ENCODE results near the gene PLCB1. TPM values are rescaled to one million over a fixed set of nuclear protein-coding genes. Genes with fewer than 3 reads are reported as not detected.
"Not testable (repeated sequence)": the region's sequence is repeated elsewhere in the genome, so short reads cannot be mapped to it uniquely, and the experiment has no call there.

PLCB1 gene
- total RNA-seq, 1 experiment from 2014 or later = 6.8 TPM

DNA sequence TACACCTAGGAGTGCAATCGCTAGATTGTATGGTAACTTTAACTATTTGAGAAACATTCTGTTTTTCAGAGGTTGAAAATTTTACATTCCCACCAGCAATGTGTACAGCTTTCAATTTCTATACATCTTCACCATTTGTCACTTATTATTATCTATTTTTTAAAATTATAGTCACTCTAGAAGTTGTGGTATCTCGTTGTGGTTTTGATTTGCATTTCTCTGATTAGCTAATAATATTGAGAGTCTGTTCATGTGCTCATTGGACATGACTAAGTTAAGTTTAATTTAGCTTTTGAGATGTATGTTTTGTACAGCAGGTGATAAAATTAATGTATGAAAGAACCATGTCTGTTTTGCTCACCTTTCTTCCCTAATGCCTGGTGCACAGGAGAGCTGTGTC is 34.8 kb upstream of the PLCB1 start:
- no peak for TF ChIP-seq EZH2 (IDR thresholded peaks at IDR 0.05; ENCODE audit: borderline replicate concordance, low read depth, low read length, poor library complexity, severe bottlenecking)
- TF ChIP-seq, protein P1, sequence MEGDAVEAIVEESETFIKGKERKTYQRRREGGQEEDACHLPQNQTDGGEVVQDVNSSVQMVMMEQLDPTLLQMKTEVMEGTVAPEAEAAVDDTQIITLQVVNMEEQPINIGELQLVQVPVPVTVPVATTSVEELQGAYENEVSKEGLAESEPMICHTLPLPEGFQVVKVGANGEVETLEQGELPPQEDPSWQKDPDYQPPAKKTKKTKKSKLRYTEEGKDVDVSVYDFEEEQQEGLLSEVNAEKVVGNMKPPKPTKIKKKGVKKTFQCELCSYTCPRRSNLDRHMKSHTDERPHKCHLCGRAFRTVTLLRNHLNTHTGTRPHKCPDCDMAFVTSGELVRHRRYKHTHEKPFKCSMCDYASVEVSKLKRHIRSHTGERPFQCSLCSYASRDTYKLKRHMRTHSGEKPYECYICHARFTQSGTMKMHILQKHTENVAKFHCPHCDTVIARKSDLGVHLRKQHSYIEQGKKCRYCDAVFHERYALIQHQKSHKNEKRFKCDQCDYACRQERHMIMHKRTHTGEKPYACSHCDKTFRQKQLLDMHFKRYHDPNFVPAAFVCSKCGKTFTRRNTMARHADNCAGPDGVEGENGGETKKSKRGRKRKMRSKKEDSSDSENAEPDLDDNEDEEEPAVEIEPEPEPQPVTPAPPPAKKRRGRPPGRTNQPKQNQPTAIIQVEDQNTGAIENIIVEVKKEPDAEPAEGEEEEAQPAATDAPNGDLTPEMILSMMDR (conservative IDR thresholded peaks at IDR 0.05; ENCODE audit: low read depth, low read length) = no peak
- intact Hi-C loops (cut with micrococcal nuclease; ENCODE audit: unreplicated experiment) = no loop called here
- no peaks in the 10 kb centered on the region for H3K9me3 ChIP-seq (ENCODE audit: low read depth, low read length, poor library complexity, severe bottlenecking)
- CTCF ChIA-PET = no interaction called here
- DNase-seq (ENCODE audit: low spot score) = no peak
- H3K4me3 ChIP-seq (ENCODE audit: low read depth, low read length, poor library complexity, severe bottlenecking) = no peak overlapping the region
- H3K36me3 ChIP-seq (ENCODE audit: insufficient read depth, low read length, poor library complexity, severe bottlenecking) = no peaks in the 10 kb centered on the region
- POLR2A ChIA-PET (ENCODE audit: low non-redundant PET) = no interaction called here
- H3K27ac ChIP-seq (ENCODE audit: low read depth, low read length, poor library complexity, severe bottlenecking) = no peak overlapping the region
- H3K4me1 ChIP-seq (ENCODE audit: insufficient read depth, low read length, poor library complexity, severe bottlenecking) = peaks cover 11% of the 10 kb centered on the region
- H3K27me3 ChIP-seq (replicated peaks; ENCODE audit: insufficient read depth, low read depth, low read length, poor library complexity) = no peaks in the 10 kb centered on the region
- no TSS peak for BruUV-seq (replicated peaks)

DNA sequence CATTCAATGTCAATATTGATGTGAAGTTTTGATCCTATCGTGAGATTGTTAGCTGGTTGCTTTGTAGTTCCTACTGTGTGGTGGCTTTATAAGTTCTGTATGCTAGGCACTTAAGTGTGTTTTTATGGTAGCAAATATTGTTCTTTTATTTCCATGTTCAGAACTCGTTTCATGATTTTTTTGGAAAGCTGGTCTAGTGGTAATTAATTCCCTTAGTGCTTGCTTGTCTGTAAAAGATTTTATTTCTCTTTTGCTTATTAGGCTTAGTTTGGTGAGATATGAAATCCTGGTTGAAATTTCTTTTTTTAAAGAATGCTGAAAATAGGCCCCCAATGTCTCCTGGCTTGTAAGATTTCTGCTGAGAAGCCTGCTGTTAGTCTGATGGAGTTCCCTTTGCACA is 27.8 kb upstream of the PLCB1 start:
- ChIA-PET CTCF (no interaction called here), POLR2A (ENCODE audit: low non-redundant PET) (no interaction called here)
- TF ChIP-seq, protein P1 (conservative IDR thresholded peaks at IDR 0.05; ENCODE audit: low read depth, low read length) = no peak
- TF ChIP-seq EZH2 (IDR thresholded peaks at IDR 0.05; ENCODE audit: borderline replicate concordance, low read depth, low read length, poor library complexity, severe bottlenecking) = no peak
- Histone ChIP-seq H3K36me3 (ENCODE audit: insufficient read depth, low read length, poor library complexity, severe bottlenecking) (no peaks in the 10 kb centered on the region), H3K4me1 (ENCODE audit: insufficient read depth, low read length, poor library complexity, severe bottlenecking) (no peaks in the 10 kb centered on the region), H3K9me3 (ENCODE audit: low read depth, low read length, poor library complexity, severe bottlenecking) (peaks cover 11% of the 10 kb centered on the region), H3K27ac (ENCODE audit: low read depth, low read length, poor library complexity, severe bottlenecking) (no peak overlapping the region), H3K27me3 (replicated peaks; ENCODE audit: insufficient read depth, low read depth, low read length, poor library complexity) (no peaks in the 10 kb centered on the region), H3K4me3 (ENCODE audit: low read depth, low read length, poor library complexity, severe bottlenecking) (no peak overlapping the region)
- no TSS peak for BruUV-seq (replicated peaks)
- DNase-seq (ENCODE audit: low spot score) = no peak
- intact Hi-C loops (cut with micrococcal nuclease; ENCODE audit: unreplicated experiment) = no loop called here

DNA sequence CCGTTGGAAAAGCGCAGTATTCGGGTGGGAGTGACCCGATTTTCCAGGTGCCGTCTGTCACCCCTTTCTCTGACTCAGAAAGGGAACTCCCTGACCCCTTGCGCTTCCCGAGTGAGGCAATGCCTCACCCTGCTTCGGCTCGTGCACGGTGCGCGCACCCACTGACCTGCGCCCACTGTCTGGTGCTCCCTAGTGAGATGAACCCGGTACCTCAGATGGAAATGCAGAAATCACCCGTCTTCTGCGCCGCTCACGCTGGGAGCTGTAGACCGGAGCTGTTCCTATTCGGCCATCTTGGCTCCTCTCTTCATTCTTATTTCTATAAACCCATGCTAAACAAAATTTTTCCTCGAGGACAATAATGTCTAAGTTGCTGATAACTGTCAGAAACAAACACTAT is 17.5 kb upstream of the PLCB1 start:
- peaks cover 19% of the 10 kb centered on the region for H3K4me1 ChIP-seq (ENCODE audit: insufficient read depth, low read length, poor library complexity, severe bottlenecking)
- H3K36me3 ChIP-seq (ENCODE audit: insufficient read depth, low read length, poor library complexity, severe bottlenecking); POLR2A ChIA-PET (ENCODE audit: low non-redundant PET); H3K9me3 ChIP-seq (ENCODE audit: low read depth, low read length, poor library complexity, severe bottlenecking); intact Hi-C loops (cut with micrococcal nuclease; ENCODE audit: unreplicated experiment); DNase-seq (ENCODE audit: low spot score); H3K27me3 ChIP-seq (replicated peaks; ENCODE audit: insufficient read depth, low read depth, low read length, poor library complexity); H3K4me3 ChIP-seq (ENCODE audit: low read depth, low read length, poor library complexity, severe bottlenecking); BruUV-seq (replicated peaks); CTCF ChIA-PET; H3K27ac ChIP-seq (ENCODE audit: low read depth, low read length, poor library complexity, severe bottlenecking): not testable (repeated sequence)

DNA sequence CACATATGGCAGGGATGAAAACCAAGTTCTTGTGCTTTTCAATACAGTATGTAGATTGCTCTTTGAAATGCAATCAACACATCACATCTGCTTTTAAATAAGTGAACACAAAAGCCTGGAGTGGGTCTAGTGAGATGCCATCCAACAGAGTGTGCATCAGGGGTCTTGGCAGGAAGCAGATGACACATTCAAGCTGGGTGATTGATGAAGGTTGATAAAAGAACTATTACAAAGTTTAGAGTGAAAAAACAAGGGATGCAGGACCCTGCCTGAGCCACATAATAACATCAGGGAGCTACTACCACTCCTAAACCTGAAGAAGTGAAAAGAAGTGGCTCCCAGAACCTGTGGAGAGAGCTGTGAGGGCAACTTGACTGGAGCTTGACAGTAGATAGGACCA is 16.6 kb upstream of the PLCB1 start:
- no peaks in the 10 kb centered on the region for H3K27me3 ChIP-seq (replicated peaks; ENCODE audit: insufficient read depth, low read depth, low read length, poor library complexity)
- H3K27ac ChIP-seq (ENCODE audit: low read depth, low read length, poor library complexity, severe bottlenecking) = no peak overlapping the region
- H3K4me1 ChIP-seq (ENCODE audit: insufficient read depth, low read length, poor library complexity, severe bottlenecking) = peaks cover 19% of the 10 kb centered on the region
- POLR2A ChIA-PET (ENCODE audit: low non-redundant PET) = no interaction called here
- no TSS peak for BruUV-seq (replicated peaks)
- intact Hi-C loops (cut with micrococcal nuclease; ENCODE audit: unreplicated experiment) = no loop called here
- no peaks in the 10 kb centered on the region for H3K36me3 ChIP-seq (ENCODE audit: insufficient read depth, low read length, poor library complexity, severe bottlenecking)
- no peaks in the 10 kb centered on the region for H3K9me3 ChIP-seq (ENCODE audit: low read depth, low read length, poor library complexity, severe bottlenecking)
- peak; percentile 82 for DNase-seq (ENCODE audit: low spot score)
- CTCF ChIA-PET = interaction anchor here (0.6 kb wide), 1 partner anchor 179 kb away, joined by 3 read pairs; no protein-coding TSS in a partner anchor
- no peak for TF ChIP-seq EZH2 (IDR thresholded peaks at IDR 0.05; ENCODE audit: borderline replicate concordance, low read depth, low read length, poor library complexity, severe bottlenecking)
- TF ChIP-seq, protein P1 (conservative IDR thresholded peaks at IDR 0.05; ENCODE audit: low read depth, low read length) = no peak
- H3K4me3 ChIP-seq (ENCODE audit: low read depth, low read length, poor library complexity, severe bottlenecking) = no peak overlapping the region
